Stomach (tissue), 4 donors: Measurements from ENCODE around the gene VWF.

Experiments used
- POLR2A ChIP-seq, 4 donors: fragments of 450-650 bp; IDR thresholded peaks; one replicate each; pipeline ENCODE4 v1.6.1; 2016; ENCODE audit warnings: antibody characterized with exemption in 4 of 4, control low read depth in 2 of 4, mild to moderate bottlenecking in 1 of 4, moderate library complexity in 1 of 4
- POLR2AphosphoS5 ChIP-seq, 3 donors: sonication (generic); formaldehyde crosslinking; IDR thresholded peaks; one replicate each; pipeline ENCODE4 v1.6.1; 2016; ENCODE audit warnings: antibody characterized with exemption in 3 of 3
- TF ChIP-seq, protein P1 (sequence below), 7 experiments: fragments of 450-650 bp in 4 of 7; fragments of 200-600 bp in 3 of 7; sonication (generic) in 3 of 7; IDR thresholded peaks; one replicate each; pipeline ENCODE4 v1.5.1; 2016 to 2019; ENCODE audit warnings: antibody characterized with exemption in 7 of 7, control low read depth in 2 of 7, mild to moderate bottlenecking in 1 of 7

DNA sequence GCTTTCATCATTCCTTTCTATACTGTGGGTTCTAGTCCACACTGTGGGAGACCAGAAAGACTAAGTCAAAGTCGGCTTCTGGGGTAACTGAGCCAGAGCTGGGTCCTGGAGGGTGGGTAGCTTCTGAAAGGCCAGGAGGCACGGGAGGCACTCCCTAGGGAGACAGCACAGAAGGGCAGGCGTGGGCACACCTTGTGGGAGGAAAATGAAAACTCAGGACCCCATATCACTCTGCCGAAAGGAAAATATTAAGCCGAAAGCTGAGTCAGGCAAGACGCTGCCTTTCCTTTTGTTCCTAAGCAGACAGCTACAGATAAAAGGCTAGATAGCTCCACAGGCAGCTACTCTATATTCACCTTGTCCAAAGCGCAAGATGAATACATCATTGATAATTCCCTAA, 200.1 kb downstream of the VWF start:
- TF ChIP-seq POLR2A (IDR thresholded peaks at IDR 0.05): no peak
- no peak for TF ChIP-seq POLR2AphosphoS5 (IDR thresholded peaks at IDR 0.05)
- TF ChIP-seq, protein P1, sequence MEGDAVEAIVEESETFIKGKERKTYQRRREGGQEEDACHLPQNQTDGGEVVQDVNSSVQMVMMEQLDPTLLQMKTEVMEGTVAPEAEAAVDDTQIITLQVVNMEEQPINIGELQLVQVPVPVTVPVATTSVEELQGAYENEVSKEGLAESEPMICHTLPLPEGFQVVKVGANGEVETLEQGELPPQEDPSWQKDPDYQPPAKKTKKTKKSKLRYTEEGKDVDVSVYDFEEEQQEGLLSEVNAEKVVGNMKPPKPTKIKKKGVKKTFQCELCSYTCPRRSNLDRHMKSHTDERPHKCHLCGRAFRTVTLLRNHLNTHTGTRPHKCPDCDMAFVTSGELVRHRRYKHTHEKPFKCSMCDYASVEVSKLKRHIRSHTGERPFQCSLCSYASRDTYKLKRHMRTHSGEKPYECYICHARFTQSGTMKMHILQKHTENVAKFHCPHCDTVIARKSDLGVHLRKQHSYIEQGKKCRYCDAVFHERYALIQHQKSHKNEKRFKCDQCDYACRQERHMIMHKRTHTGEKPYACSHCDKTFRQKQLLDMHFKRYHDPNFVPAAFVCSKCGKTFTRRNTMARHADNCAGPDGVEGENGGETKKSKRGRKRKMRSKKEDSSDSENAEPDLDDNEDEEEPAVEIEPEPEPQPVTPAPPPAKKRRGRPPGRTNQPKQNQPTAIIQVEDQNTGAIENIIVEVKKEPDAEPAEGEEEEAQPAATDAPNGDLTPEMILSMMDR (IDR thresholded peaks at IDR 0.05): no peak
